Measurements from ENCODE around the gene LRRC15.

DNA sequence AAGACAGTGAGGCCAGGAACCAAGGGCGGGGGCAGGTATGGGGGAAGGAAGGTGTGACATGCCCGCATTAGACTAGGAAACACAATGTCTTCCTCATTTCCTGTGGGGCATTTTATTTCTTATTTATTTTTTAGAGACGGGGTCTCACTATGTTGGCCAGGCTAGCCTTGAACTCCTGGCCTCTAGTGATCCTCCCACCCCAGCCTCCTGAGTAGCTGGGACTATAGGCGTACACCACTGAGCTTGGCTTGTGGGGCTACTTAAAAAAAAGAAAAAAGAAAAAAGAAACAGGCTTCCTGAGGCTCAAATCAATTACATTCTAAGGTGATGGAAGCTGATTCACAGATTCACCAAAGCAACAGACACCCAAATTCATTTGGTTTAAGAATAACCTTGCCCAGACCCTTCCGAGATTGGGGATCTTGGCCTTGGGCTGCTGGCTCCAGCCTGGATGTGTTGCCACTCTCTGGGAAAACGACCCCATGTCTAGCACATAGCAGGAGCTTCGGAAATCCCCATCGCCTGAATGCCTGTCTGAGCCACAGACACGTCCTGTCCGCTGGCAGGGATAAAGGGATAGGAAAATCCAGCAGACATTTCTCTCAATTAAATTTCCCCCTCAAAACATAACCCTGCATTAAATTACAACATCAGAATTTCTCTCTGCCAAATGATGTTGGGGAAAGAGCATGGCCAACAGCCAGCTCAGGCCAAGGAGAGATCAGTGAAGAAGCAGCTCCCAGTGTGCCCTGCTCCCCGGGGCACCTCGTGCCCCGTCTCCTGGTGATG is 31.4 kb downstream of the LRRC15 start:
- TF ChIP-seq POLR2AphosphoS5 (IDR thresholded peaks at IDR 0.05) (no peak), POLR2A (IDR thresholded peaks at IDR 0.05; ENCODE audit: low read depth) (no peak)
